Fibroblast of skin of left biceps (primary cell): ENCODE data around the gene ELF1.
"Not testable (repeated sequence)": the region's sequence is repeated elsewhere in the genome, so short reads cannot be mapped to it uniquely, and the experiment has no call there.

ENCODE experiments used
- DNase-seq, 2 experiments: peaks; one replicate each; pipeline ENCODE4 v3.0.0-alpha.2; 2013; ENCODE audit warnings: low read depth in 2 of 2

The ELF1 gene

GRCh38 chr13:40982772-40983171, 36.3 kb downstream of the ELF1 start:
- no peak for DNase-seq

- no peak for DNase-seq
Measured at GRCh38 chr13:40981949-40982348, 37.2 kb downstream of the ELF1 start.

- DNase-seq: no peak
Measured at GRCh38 chr13:40981361-40981760, 37.8 kb downstream of the ELF1 start.

GRCh38 chr13:40980461-40980860, 38.7 kb downstream of the ELF1 start:
- DNase-seq: no peak

GRCh38 chr13:40979232-40979631, 39.9 kb downstream of the ELF1 start:
- no peak for DNase-seq

- not testable (repeated sequence) for DNase-seq
Measured at GRCh38 chr13:40978109-40978508, 41.0 kb downstream of the ELF1 start.

DNA sequence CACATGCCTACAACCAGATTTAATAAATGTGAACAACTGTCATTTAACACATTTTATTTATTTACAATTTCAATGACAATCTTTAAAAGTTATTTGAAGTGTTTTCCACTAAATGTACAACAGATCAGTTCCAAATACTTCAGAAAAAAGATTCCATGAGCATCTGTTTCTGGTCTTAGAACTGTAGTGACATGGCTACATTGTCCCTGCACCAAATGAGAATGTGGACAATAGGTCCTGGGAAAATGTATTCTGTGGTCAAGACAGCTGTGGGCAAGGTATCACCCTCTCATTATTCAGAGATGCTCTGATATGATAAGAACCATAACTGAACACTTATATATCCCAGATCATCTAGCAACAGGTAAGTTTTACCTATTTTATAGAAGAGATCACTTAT, 43.7 kb downstream of the ELF1 start:
- DNase-seq: no peak

GRCh38 chr13:40974460-40975407, 44.4 kb downstream of the ELF1 start:
- DNase-seq: no peak

DNA sequence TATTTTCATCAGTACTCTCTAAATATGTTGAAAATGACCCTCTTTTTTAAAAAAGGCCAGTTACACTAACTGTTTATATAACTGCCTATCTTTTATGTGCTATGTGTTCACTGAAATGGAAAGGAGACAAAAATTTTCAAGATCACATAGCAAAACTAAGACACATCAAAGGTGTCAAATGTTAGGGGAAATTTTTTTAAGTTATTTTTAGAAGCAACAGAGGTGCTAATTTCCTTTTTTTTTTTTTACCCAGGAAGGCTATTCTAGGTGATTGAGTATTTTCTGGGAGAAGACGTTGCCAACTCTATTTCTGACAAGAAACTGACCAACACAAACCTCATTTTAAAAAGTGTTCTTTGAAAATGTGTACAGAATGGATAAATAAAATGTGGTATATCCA, 45.7 kb downstream of the ELF1 start:
- no peak for DNase-seq

GRCh38 chr13:40971321-40971720, 47.8 kb downstream of the ELF1 start:
- no peak for DNase-seq

- DNase-seq: no peak
Measured at GRCh38 chr13:40970803-40971202, 48.3 kb downstream of the ELF1 start.

DNA sequence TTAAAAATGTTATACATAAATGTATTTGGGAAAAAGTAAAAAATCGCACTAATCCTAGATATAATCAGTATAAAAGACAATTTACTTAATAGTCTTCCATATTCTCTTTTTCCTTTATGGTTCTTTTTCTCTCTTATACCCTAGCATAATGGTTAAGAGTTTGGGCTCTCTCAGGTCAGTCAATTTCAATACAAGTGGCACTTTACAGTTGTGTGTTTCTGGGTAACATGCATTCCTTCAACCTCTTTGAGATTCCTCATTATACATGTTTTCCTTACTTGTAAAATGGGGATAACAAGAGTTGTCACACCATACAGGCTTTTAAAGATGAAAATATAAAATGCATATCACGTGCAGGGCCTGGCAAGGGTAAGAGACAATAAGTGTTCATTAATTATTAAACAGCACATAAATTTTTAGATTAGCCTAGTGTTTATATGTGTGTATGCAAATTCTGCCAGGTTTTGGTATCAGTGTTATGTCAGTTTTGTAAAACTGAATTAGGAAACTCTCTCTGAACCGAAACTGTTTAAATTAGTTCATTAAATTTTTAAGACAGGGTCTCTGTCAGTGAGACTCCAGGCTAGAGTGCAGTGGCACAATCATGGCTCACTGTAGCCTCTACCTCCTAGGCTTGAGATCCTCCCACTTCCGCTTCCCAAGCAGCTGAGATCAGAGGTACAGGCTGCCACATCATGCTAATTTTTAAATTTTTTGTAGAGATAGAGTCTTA, 49.8 kb downstream of the ELF1 start:
- no peak for DNase-seq

GRCh38 chr13:40968416-40969000, 50.6 kb downstream of the ELF1 start:
- no peak for DNase-seq

DNA sequence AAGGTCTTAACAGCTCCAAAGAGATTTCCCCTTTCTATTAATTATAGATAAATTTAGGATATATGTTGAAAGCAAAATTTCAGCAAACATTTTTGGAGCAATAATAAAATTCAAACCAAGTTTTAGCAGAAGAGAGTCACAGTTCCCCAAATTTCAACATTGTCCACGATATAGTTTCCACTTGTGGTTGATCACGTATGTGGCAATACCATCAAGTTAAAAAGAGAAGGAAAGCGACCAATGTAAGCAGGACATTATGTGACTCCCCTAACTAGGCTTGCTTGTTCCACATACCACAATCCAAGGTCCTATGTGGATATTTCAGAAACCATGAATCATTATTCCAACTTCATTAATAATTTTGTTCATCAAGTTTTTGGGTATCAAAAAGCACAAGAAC, 52.8 kb downstream of the ELF1 start:
- no peak for DNase-seq

DNA sequence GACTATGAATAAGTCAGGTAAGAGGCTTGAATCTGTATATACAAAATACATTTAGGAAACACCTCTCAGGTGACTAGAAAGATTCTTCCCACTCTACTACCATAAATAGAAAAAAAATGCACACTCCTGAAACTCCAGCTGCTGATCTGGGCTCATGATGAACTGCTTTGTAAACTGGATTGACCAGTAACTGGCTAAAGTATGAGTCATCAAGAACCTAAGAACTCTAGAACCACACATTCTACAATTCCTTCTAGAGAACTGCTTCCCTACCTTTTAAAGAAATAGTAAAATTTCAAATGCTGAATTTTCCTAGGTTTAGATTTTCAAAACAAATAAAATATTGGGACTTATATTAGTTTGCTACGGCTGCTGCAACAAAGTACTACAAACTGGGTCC, 55.2 kb downstream of the ELF1 start:
- DNase-seq: no peak

DNA sequence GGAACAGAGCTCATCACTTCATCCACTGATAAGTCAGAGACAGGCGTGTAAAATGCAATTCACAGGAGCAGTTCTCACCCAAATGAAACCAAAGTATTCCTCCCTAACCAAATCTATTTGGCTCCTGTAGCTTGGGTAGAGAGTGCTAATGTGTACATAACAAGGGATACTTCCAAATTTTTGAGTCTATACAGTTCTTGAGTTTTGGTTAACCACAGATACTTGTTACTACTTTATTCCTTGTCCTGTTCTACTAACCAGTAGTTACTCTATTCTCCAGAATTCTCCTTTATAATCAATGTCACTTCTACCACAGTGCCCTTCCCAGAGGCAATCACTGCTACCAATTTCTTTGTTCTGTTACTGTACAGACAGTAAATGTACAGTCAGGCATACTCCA, 57.3 kb downstream of the ELF1 start:
- DNase-seq: no peak

DNA sequence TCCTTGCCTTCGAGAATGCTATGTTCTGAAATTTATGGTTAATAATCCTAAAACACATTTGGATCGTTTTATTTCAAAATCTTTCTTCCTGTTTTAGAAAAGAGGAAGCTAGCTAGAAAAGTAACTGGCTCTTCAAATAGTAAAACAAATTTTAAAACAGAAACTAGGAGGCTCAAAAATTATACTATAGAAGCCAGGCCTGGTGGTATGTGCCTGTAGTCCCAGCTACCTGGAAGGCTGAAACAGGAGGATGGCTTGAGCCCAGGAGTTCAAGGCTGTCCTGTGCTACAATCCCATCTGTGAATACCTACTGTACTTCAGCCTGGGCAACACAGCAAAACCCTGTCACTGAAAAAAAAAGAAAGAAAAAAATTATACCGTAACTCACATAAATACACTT, 57.9 kb downstream of the ELF1 start:
- no peak for DNase-seq

DNA sequence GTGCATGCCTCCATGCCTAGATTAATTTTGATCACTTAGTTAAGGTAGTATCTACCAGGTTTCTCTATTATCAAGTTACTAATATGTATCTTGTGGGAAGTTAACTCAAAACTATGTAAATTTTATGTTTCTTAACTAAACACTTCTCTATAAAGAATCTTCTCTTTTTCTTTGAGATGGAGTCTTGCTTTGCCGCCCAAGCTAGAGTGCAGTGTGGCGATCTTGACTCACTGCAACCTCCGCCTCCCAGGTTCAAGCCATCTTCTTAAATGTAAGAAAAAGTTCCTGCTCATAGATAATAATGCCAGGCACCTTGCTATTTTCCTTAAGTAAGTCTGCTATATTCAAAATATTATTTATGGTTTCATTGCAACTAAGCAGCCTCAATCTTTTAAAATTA, 58.4 kb downstream of the ELF1 start:
- DNase-seq: no peak

GRCh38 chr13:40958655-40959054, 60.5 kb downstream of the ELF1 start:
- no peak for DNase-seq

DNA sequence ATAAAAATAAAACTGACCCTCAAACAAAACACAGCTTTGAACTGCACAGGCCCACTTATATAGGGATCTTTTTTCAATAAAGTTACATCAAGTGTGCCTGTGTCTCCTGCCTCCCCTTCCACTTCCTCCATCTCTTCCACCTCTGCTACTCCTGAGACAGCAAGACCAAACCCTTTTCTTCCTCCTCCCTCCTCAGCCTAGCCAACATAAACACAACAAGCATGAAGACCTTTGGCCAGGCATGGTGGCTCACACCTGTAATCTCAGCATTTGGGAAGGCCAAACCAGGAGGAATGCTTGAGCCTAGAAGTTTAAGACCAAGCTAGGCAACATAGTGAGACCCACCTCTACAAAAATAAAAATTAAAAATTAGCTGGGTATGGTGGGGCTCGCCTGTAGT, 72.6 kb downstream of the ELF1 start:
- DNase-seq: no peak

- no peak for DNase-seq
Measured at GRCh38 chr13:40943073-40943472, 76.0 kb downstream of the ELF1 start.

DNA sequence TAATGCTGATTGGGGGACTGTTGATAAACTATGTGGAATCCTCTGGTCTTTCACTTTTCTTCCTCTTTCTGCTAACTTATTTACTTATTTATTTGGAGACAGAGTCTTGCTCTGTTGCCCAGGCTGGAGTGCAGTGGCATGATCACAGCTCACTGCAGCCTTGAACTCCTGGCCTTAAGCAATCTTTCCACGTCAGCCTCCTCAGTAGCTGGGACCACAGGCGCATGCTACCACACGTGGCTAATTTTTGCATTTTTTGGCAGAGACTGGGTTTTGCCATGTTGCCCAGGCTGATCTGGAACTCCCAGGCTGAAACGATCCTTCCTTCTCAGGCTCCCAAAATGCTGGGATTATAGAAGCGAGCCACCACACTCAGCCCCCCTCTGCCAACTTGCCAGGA, 77.5 kb downstream of the ELF1 start:
- DNase-seq: no peak

GRCh38 chr13:40940841-40941240, 78.3 kb downstream of the ELF1 start:
- DNase-seq: no peak
